ENCODE results near the gene NMT1.

GRCh38 chr17:45034599-45034998 lies 26.5 kb upstream of the NMT1 start:
- TF ChIP-seq, protein P1, sequence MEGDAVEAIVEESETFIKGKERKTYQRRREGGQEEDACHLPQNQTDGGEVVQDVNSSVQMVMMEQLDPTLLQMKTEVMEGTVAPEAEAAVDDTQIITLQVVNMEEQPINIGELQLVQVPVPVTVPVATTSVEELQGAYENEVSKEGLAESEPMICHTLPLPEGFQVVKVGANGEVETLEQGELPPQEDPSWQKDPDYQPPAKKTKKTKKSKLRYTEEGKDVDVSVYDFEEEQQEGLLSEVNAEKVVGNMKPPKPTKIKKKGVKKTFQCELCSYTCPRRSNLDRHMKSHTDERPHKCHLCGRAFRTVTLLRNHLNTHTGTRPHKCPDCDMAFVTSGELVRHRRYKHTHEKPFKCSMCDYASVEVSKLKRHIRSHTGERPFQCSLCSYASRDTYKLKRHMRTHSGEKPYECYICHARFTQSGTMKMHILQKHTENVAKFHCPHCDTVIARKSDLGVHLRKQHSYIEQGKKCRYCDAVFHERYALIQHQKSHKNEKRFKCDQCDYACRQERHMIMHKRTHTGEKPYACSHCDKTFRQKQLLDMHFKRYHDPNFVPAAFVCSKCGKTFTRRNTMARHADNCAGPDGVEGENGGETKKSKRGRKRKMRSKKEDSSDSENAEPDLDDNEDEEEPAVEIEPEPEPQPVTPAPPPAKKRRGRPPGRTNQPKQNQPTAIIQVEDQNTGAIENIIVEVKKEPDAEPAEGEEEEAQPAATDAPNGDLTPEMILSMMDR (IDR thresholded peaks at IDR 0.05; ENCODE audit: poor library complexity), result no peak
- TF ChIP-seq EZH2phosphoT487 (IDR thresholded peaks at IDR 0.05; ENCODE audit: low read depth, severe bottlenecking, unreplicated experiment) (no peak), EZH2 (IDR thresholded peaks at IDR 0.05; ENCODE audit: borderline replicate concordance) (no peak)
